Endothelial cell of hepatic sinusoid (primary cell): ENCODE results near the gene IFNLR1.

ENCODE experiments used
- in situ Hi-C: cut with HindIII; loops from 2 replicates; pipeline ENCODE4 v1.10.0; 2017; ENCODE audit warnings: low sequenced_read_pairs

IFNLR1 gene

GRCh38 chr1:24154215-24154614, 32.9 kb downstream of the IFNLR1 start:
- in situ Hi-C loops, result no loop called here

GRCh38 chr1:24152631-24153494, 34.2 kb downstream of the IFNLR1 start:
- in situ Hi-C loops, result no loop called here

DNA sequence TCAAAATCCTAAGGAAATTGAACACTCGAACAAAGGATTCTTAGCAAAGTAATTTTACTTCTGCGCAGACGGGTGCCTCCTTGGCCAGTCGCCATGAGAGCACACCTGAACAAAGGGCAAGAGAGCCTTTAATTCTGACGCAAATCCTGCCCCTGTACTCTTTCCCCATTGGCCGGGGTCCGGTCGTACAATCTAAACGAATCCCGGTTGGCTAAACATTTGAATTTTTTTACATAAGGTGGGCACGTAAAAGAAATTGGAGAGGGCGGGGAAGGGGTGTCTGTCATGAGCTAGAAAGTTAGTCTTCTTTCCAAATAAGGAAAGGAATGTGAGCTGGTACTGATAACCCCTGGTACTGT, 35.9 kb downstream of the IFNLR1 start:
- in situ Hi-C loops, result no loop called here

- in situ Hi-C loops, result no loop called here
Measured at GRCh38 chr1:24150234-24151174, 36.6 kb downstream of the IFNLR1 start.

DNA sequence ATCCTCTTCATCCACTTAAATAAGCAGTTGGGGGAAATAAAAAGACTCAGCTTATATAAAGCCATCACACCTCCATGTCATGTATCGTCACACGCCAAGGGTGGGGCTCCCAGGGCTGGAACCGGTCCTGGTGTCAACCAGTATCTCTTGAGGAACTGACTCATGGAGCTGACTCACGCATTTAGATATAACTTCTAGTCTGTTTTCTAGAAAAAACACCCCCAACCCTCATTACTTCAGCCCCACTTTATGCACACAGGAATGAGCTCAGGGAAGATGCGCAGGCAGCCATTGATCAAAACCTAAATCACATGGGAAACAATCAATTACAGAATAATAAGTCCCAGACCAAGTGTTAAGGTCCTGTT, 37.2 kb downstream of the IFNLR1 start:
- in situ Hi-C loops, result loop anchor here (5.0 to 10.0 kb wide), 2 partner anchors 77 to 85 kb away; no protein-coding TSS in a partner anchor

DNA sequence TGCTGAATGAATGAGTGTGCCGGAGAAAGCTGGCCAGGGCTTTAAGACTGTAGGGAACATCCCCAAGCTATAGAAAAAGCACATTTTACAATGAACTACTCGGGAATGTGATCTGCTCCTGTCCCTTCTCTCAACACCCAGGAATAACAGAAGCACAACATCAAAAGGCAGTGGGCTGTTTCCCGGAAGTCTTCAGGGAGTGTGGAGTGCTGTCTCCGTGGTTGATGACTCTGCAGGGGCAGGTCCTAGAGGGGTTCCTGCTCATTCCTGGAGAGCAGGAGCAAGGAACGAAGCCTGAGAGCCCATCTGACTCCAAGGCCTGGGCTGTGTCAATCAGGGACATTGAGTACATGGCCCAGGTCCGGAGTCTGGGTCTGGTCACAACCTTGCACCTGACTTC, 39.3 kb downstream of the IFNLR1 start:
- in situ Hi-C loops, result loop anchor here (5.0 to 10.0 kb wide), 2 partner anchors 79 to 83 kb away; no protein-coding TSS in a partner anchor

- in situ Hi-C loops, result loop anchor here (5.0 to 10.0 kb wide), 2 partner anchors 80 to 82 kb away; no protein-coding TSS in a partner anchor
Measured at GRCh38 chr1:24147194-24147593, 39.9 kb downstream of the IFNLR1 start.

DNA sequence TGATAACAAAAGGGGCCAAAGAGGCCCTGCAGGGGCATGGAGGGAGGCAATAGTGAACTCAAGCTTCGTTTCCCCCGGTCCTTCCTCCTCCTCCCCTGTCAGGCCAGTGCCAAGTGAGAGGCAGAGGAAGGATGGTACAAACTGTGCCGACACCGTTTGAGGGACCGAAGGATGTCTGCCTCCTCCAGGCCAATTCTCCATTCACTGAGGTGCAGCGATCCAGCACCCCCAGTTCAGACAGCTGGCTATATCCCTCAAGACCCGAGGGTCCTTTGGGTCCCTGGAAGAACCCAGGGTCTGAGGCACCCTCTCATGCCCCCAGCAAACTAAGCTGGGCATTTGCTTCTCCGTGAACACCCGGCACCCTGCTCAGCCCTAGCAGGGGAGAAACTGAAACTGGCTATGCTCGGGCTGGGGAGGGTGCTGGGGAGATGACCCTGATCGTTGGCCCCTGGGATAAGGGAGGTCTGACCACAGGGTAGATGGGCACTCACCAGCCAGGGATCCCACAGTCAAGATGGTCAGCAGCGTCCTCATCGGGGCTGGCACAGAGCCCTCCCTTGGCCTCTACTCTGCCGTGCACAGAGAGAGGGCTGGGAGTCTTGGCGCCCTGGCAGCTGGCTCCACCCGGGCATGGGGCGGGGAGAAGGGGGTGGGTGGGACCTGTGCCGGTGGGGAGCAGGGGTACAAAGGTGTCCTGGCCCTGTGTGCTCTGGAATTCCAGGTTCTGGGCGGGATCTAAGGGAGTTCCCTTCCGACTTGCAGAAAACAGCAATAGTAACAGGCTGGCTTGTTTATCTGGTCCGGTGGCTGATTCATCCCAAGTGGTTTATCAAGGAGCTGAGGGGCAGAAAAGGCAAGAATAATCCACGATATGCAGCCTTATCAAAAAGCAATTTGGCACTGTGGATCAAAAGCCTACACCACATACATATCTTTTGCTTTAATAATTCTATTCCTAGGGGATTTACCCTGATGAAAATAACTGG, 44.2 kb downstream of the IFNLR1 start, which contains the start of gene IL22RA1:
Gene IL22RA1, minus strand, starts transcription at position 595 of the 989 bp plus-strand sequence. Its CDS starts 58 bp downstream, at position 537.
- in situ Hi-C loops, result loop anchor here (10.0 kb wide), 1 partner anchor 78 kb away; no protein-coding TSS in a partner anchor

GRCh38 chr1:24141311-24141997, 45.6 kb downstream of the IFNLR1 start:
- in situ Hi-C loops, result loop anchor here (10.0 kb wide), 1 partner anchor 77 kb away; no protein-coding TSS in a partner anchor

GRCh38 chr1:24140741-24141181, 46.3 kb downstream of the IFNLR1 start:
- in situ Hi-C loops, result loop anchor here (10.0 kb wide), 1 partner anchor 76 kb away; no protein-coding TSS in a partner anchor

DNA sequence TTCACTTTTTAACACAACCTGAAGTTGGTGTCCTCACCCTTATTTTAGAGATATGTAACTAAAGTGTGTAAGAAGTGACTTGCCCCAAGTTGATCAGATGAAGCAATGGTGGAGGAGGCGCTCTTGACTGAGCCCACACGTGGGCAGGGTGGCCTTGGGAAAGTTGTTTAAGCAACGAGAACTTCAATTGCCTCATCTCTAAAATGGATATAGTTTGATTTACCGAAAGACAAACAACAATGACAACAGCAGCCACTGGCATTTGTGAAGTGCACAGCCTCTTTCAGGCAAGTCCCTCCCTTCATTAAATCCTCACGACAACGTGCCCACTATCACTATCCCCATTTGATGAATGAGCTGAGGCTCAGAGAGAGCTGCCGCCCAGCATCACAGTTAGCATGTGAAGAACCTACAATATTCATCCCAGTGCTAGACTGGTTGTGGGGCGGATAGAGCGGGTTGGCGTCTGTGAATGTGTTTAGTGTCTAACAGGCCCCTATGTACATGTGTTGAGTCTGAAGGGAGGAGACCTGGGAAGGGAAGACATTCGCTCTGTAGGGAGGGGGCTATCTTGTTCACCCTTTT, 47.2 kb downstream of the IFNLR1 start:
- in situ Hi-C loops, result loop anchor here (10.0 kb wide), 1 partner anchor 75 kb away; no protein-coding TSS in a partner anchor

GRCh38 chr1:24139222-24139489, 47.9 kb downstream of the IFNLR1 start:
- in situ Hi-C loops, result no loop called here

DNA sequence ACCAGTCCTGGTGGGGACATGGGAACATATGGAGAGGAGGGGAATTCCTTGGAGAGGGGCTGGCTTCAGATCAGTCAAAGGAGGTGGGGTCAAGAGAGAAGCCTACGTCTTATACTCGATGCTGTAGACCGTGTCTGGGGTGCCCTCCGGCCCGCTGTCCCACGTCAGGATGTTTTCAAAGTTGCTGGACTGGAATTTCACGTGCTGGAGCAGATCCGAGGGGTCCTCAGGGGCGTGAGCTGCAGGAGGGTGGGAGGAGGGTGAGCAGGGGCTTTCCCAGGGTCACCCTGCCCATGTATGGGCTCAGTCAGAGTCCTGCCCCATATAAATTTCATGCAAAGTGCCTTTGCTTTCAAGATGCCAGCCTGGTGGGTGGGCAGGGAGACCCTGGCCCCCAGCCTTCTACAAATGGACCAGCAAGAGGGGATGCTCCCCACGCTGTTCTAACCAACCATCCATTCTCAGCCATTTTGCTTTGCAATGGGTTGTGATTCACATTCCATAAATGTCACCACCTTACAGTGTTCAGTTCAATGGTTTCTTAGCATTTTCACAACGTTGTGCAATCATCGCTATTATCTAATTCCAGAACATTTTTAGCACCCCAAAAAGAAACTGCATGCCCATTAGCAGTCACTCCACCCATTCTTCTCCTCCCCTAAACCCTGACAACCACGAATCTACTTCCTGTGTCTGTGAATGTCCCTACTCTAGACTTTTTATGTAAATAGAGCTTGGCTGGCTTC, 48.4 kb downstream of the IFNLR1 start:
- in situ Hi-C loops, result no loop called here

GRCh38 chr1:24136956-24137539, 50.0 kb downstream of the IFNLR1 start:
- in situ Hi-C loops, result no loop called here

GRCh38 chr1:24134376-24134775, 52.7 kb downstream of the IFNLR1 start:
- in situ Hi-C loops, result no loop called here

GRCh38 chr1:24133819-24134218, 53.3 kb downstream of the IFNLR1 start:
- in situ Hi-C loops, result no loop called here

- in situ Hi-C loops, result no loop called here
Measured at GRCh38 chr1:24130385-24130784, 56.7 kb downstream of the IFNLR1 start.

DNA sequence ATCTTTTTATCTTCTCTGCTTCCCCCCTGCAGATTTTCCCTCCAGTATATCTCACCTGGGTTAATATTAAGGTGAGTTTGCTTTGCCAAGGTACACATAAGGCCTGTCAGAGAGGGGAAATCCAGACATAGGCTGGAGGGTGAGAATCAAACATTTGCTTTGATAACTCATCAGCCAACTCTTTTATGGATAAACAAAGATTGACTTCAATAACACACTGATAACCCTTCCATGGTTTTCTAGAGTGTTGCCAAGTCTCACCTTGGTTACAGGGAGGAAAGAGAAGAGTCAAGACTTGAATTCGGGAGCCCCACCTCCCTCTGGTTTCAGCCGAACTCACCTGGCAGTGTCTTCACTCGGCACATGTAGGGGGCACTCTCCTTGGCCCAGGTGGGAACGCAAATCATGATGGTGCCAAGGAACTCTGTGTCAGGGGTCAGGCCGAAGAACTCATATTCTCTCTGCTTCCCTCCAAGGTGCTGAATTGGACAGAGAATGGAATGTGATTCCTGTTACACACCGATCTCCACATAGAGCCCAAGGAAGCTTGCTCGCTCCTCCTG, 59.2 kb downstream of the IFNLR1 start:
- in situ Hi-C loops, result no loop called here
